ENCODE data around the gene UBA52. TPM values are rescaled to one million over a fixed set of nuclear protein-coding genes. Genes with fewer than 3 reads are reported as not detected.

The UBA52 gene
- total and polyA plus RNA-seq, 2 of the 8 experiments (the other 6 are each of a cell fraction or from before 2014, with no cell fraction given): 1,340 to 5,409 TPM

- Histone ChIP-seq H3K79me2 (ENCODE audit: control insufficient read depth in 1 of 2, insufficient read depth in 2 of 2, low read length in 2 of 2) (no peaks in the 10 kb centered on the region), H3K9ac (replicated peaks in 1 of 4; ENCODE audit: extremely low read depth in 1 of 4, low read depth in 3 of 4, low read length in 3 of 4) (no peak overlapping the region), H3K18ac (ENCODE audit: extremely low read depth, low read length) (peak overlapping the region; percentile 83; the same call in 1 of the 2 replicates), H2BK5ac (ENCODE audit: low read depth, low read length) (no peak overlapping the region), H3K36me3 (ENCODE audit: control insufficient read depth in 2 of 4, insufficient read depth in 4 of 4, low read length in 3 of 4) (peaks cover 0 to 14% (median 0%) of the 10 kb centered on the region in 4 experiments; a peak in 1 of 8 replicates), H3K9me3 (ENCODE audit: insufficient read depth in 2 of 2, low read depth in 1 of 2, low read length in 1 of 2) (no peaks in the 10 kb centered on the region), H3K4me2 (ENCODE audit: insufficient read depth in 1 of 2, low read depth in 2 of 2, low read length in 2 of 2) (peak overlapping the region; percentile 43 to 63), H2BK15ac (ENCODE audit: low read length) (peak overlapping the region; percentile 97; the same call in 1 of the 2 replicates), H3K27me3 (replicated peaks in 1 of 4; ENCODE audit: control insufficient read depth in 3 of 4, extremely low read depth in 1 of 4, insufficient read depth in 3 of 4, low read length in 3 of 4) (peaks cover 69 to 85% (median 84%) of the 10 kb centered on the region in 4 experiments), H4K20me1 (replicated peaks in 1 of 2; ENCODE audit: control insufficient read depth in 1 of 2, insufficient read depth in 2 of 2, low read length in 2 of 2) (peaks cover 0 to 11% of the 10 kb centered on the region in 2 experiments), H2BK120ac (replicated peaks; ENCODE audit: low read depth, low read length) (peak overlapping the region; percentile 47), H3K23me2 (ENCODE audit: low read depth, low read length) (peaks cover 6% of the 10 kb centered on the region; the same call in 1 of the 2 replicates), H3K79me1 (ENCODE audit: low read depth, low read length) (no peaks in the 10 kb centered on the region), H4K8ac (ENCODE audit: extremely low read depth, insufficient read depth, low read length) (peak overlapping the region; percentile 75; the same call in 1 of the 2 replicates), H3K4me3 (ENCODE audit: extremely low read depth in 1 of 4, insufficient read depth in 2 of 4, low read depth in 3 of 4, low read length in 4 of 4) (peak overlapping the region in 1 of 4 experiments; percentile 53; a peak in 4 of 8 replicates), H2BK12ac (ENCODE audit: low read depth, low read length) (peak overlapping the region; percentile 96; the same call in 1 of the 2 replicates), H4K5ac (ENCODE audit: insufficient read length, low read depth, low read length) (no peak overlapping the region), H3K27ac (ENCODE audit: low read depth, low read length) (no peak overlapping the region), H3K23ac (ENCODE audit: insufficient read length) (no peak overlapping the region), H3K4me1 (replicated peaks in 1 of 4; ENCODE audit: control insufficient read depth in 3 of 4, insufficient read depth in 4 of 4, low read length in 3 of 4) (peaks cover 24 to 38% (median 29%) of the 10 kb centered on the region in 4 experiments), H3K4ac (replicated peaks; ENCODE audit: insufficient read length, low read depth, low read length) (peak overlapping the region; percentile 65), H4K91ac (replicated peaks; ENCODE audit: insufficient read length, low read length) (no peak overlapping the region), H2AK5ac (ENCODE audit: low read depth, low read length) (0 out of 2 replicates have a peak overlapping the region, but pooled peaks have one; percentile 60), H2BK20ac (ENCODE audit: low read length) (peak overlapping the region; percentile 100; the same call in 1 of the 2 replicates), H3K56ac (replicated peaks; ENCODE audit: insufficient read length, low read depth, low read length) (no peak overlapping the region), H2AFZ (ENCODE audit: low read length) (no peak overlapping the region), H3K14ac (ENCODE audit: insufficient read length) (no peak overlapping the region)
- 12% methylated on average over 11 of the region's 17 CpGs; no CpG with 5 or more reads in 1 of the 2 experiments for WGBS, 2 experiments (ENCODE audit: extremely low coverage in 1 of 2, insufficient coverage in 1 of 2, insufficient read length in 1 of 2, insufficient replicate concordance in 2 of 2, low coverage in 1 of 2, low lambda C conversion rate in 2 of 2, missing lambda C conversion rate in 1 of 2)
- ChIA-PET CTCF (ENCODE audit: partially characterized antibody) (interaction anchor here (1.2 to 3.5 kb wide), 4 partner anchors 12 to 242 kb away, joined by 3 to 31 read pairs (median 13); partner anchors contain the start of gene REX1BD), POLR2A (ENCODE audit: partially characterized antibody) (interaction anchor here (0.6 to 3.3 kb wide), 5 partner anchors 11 to 217 kb away, joined by 3 to 23 read pairs (median 4); partner anchors contain the start of gene REX1BD)
- TF ChIP-seq CHD2 (IDR thresholded peaks at IDR 0.05; ENCODE audit: low read length) (no peak), SIX5 (IDR thresholded peaks at IDR 0.05; ENCODE audit: low read depth, low read length) (no peak), ASH2L (IDR thresholded peaks at IDR 0.05; ENCODE audit: low read length) (no peak), SUZ12 (IDR thresholded peaks at IDR 0.05; ENCODE audit: low read length) (no peak), CTBP2 (IDR thresholded peaks at IDR 0.05; ENCODE audit: borderline replicate concordance, insufficient read depth, insufficient read length, low read length) (no peak), NANOG (IDR thresholded peaks at IDR 0.05; ENCODE audit: insufficient read depth, low read depth, low read length, poor library complexity, severe bottlenecking) (no peak), RNF2 (IDR thresholded peaks at IDR 0.05; ENCODE audit: borderline replicate concordance, low read depth, low read length, missing control alignments, poor library complexity, severe bottlenecking) (no peak), HDAC2 (IDR thresholded peaks at IDR 0.05; ENCODE audit: borderline replicate concordance in 1 of 2, low read depth in 2 of 2, low read length in 2 of 2) (no peak), USF2 (IDR thresholded peaks at IDR 0.05; ENCODE audit: low read length) (no peak)
- FAIRE-seq (no peak), DNase-seq (ENCODE audit: low read depth in 1 of 2, low spot score in 2 of 2) (no peak)
Observed at GRCh38 chr19:18605196-18605545, 33.5 kb downstream of the UBA52 start.
